Astrocyte of the spinal cord (primary cell): ENCODE data around the gene AGAP1.

Experiments used
- DNase-seq: peaks from one replicate; pipeline ENCODE4 v3.0.0; 2011; ENCODE audit warnings: low read depth, low spot score
- H3K4me3 ChIP-seq: 2 replicates; pipeline ENCODE4 v1.5.1; 2011; ENCODE audit warnings: low read depth, mild to moderate bottlenecking, low read length, moderate library complexity
- in situ Hi-C: cut with HindIII; loops from 2 replicates; pipeline ENCODE4 v1.10.0; 2017; ENCODE audit warnings: low sequenced_read_pairs
- TF ChIP-seq, protein P1 (sequence below): IDR thresholded peaks from 2 replicates; pipeline ENCODE4 v1.5.1; 2012; ENCODE audit warnings: low read depth, mild to moderate bottlenecking, low read length, inconsistent platforms

Gene AGAP1

DNA sequence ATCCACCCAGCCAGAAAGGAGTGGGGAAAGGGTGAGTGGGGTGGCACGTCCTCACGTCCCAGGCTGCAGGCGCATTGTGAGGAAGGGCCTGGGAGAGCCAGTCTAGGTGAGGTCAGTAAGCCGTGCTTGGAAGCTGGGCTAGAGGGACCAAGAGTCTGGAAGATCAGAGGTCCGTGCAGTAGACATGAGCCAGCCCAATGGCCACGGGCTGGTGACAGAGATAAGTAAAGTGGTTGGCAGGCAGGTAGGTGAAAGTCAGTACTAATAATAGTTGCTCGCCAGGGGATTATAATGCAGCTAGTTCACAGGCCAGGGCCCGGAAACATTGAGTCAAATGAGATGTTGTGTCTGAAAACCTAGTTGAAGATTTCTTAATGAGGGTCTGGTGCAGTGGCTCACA is 541.1 kb downstream of the AGAP1 start:
- in situ Hi-C loops: no loop called here
- H3K4me3 ChIP-seq: no peak overlapping the region
- TF ChIP-seq, protein P1, sequence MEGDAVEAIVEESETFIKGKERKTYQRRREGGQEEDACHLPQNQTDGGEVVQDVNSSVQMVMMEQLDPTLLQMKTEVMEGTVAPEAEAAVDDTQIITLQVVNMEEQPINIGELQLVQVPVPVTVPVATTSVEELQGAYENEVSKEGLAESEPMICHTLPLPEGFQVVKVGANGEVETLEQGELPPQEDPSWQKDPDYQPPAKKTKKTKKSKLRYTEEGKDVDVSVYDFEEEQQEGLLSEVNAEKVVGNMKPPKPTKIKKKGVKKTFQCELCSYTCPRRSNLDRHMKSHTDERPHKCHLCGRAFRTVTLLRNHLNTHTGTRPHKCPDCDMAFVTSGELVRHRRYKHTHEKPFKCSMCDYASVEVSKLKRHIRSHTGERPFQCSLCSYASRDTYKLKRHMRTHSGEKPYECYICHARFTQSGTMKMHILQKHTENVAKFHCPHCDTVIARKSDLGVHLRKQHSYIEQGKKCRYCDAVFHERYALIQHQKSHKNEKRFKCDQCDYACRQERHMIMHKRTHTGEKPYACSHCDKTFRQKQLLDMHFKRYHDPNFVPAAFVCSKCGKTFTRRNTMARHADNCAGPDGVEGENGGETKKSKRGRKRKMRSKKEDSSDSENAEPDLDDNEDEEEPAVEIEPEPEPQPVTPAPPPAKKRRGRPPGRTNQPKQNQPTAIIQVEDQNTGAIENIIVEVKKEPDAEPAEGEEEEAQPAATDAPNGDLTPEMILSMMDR: no peak
- DNase-seq: no peak

DNA sequence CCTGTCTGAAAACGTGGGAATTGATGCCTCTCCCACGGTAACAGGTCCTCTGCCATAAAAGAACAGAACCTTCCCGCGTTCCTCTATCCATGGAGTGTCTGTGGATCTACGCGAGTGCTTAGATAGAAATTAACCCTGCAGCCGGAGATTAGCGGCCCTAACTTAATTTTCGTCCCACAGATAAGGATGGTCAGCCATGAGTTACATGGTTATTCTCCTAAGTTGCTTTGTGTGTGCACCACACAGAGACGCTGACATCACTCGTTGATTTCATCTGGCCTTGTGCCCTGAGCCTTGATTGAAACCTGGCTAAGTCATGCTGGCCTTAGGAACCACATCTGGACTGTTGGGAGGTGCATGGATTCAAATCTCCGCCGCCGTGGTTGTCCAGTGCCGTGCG is 542.2 kb downstream of the AGAP1 start:
- in situ Hi-C loops: no loop called here
- no peak for DNase-seq
- TF ChIP-seq, protein P1: no peak
- no peak overlapping the region for H3K4me3 ChIP-seq

DNA sequence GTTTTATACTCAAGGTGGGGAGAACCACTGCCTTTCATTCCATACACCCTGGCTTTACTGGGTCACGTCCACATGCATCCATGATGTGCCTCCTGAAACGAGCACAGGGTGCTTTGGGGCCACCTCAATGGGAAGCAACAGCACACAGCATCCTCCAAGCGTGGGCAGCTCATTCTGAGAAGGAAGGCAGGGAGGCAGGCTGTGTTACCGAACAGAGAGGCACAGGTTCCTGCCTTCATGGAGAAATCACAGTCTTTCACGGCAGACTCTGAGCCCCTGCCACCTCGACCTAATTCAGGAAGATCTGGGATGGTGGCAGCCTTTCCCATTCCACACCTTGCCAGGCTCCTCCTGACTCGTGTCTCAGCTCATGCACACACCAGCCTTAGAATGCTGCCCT is 544.3 kb downstream of the AGAP1 start:
- TF ChIP-seq, protein P1: no peak
- in situ Hi-C loops: no loop called here
- no peak overlapping the region for H3K4me3 ChIP-seq
- DNase-seq: no peak

DNA sequence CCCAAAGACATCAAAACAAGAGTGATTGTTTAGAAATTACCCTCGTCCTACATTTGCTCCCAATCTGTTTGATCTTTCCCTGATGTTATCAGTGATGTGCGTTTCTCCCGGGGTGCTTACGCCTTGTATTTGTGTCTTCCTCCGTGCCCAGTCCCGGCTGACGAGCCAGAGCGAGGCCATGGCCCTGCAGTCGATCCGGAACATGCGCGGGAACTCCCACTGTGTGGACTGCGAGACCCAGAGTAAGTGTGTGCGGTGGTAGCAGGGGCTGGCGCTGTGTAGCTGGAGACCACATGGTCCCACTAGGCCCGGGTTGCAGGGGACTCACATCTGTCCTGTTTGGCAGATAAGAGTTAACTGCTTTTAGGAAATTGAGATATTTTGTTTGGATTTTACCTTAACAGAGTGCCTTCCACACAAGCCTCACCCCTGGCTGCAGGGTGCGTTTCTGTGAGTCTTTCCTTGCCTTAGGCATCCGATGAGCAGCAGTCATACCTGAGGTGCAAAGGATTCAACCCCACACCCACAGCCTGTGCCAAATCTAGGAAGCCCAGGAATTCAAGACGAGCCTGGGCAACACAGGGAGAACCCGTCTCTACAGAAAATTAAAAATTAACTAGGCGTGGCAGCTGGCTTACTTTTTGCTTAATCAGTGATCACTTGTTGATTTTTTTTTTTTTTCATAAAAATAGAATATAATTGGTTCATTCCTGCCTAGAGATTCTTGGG is 546.9 kb downstream of the AGAP1 start:
- TF ChIP-seq, protein P1: no peak
- in situ Hi-C loops: no loop called here
- H3K4me3 ChIP-seq: no peak overlapping the region
- DNase-seq: no peak

DNA sequence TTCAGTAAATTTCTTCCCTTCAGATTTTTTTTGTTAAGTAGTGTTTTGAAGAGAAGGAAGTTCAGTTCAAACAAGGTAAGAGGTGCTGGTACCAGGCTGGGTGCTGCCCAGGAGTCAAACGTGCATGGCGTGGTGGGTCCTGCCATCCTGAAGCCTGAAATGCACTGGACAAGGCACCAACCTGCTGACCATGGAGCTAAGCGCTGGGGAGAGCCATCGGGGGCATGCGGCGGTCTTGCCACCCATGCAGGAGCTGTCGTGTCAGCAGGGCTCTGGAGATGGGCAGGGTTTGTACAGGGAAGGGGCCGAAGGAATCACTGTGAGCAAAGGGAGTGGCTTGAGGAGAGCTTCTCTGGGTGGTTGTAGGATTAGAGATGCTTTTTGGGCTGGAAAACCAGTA is 547.8 kb downstream of the AGAP1 start:
- no peak for DNase-seq
- TF ChIP-seq, protein P1: no peak
- H3K4me3 ChIP-seq: no peak overlapping the region
- in situ Hi-C loops: no loop called here

DNA sequence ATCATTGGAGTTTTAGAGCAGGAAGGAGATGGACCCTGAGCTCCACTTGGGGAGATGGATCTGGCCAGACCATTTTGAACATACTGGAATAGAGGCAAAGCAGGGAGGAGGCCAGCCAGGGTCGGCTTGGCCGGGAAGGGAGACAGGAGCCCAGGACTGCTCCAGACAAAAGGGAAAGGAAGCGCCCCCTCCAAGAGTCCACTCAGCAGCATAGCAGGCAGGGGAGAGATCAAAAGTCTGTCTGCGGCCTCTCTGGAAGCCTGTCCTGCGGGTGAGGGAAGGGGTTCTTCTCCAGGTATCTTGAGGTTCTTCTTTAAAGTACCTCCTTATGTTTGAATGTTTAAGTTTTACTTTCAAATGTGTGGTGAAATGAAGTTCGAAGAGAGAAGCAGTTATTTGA is 548.2 kb downstream of the AGAP1 start:
- DNase-seq: no peak
- in situ Hi-C loops: no loop called here
- TF ChIP-seq, protein P1: no peak
- no peak overlapping the region for H3K4me3 ChIP-seq
